GM06990 (cell line): Measurements from ENCODE around the gene OR10C1.

Experiments
- DNase-seq: peaks from one replicate; pipeline ENCODE4 v3.0.0-alpha.2; 2011; ENCODE audit not compliant: insufficient read length; ENCODE audit errors: extremely low read depth
- H3K27me3 ChIP-seq: replicated peaks from 2 replicates; pipeline ENCODE4 v1.6.0; 2011; ENCODE audit warnings: low read length; ENCODE audit not compliant: control insufficient read depth, insufficient read depth
- H3K36me3 ChIP-seq: 2 replicates; pipeline ENCODE4 v1.5.1; 2011; ENCODE audit warnings: low read length; ENCODE audit not compliant: control insufficient read depth, insufficient read depth
- H3K4me3 ChIP-seq: replicated peaks from 2 replicates; pipeline ENCODE4 v1.5.1; 2011; ENCODE audit warnings: low read depth, mild to moderate bottlenecking, control low read depth, low read length
- CTCF ChIP-seq: IDR thresholded peaks from 2 replicates; pipeline ENCODE4 v1.5.1; 2011; ENCODE audit warnings: low read length, control low read depth, mild to moderate bottlenecking, inconsistent platforms; ENCODE audit not compliant: insufficient read depth, poor library complexity, severe bottlenecking

The OR10C1 gene

DNA sequence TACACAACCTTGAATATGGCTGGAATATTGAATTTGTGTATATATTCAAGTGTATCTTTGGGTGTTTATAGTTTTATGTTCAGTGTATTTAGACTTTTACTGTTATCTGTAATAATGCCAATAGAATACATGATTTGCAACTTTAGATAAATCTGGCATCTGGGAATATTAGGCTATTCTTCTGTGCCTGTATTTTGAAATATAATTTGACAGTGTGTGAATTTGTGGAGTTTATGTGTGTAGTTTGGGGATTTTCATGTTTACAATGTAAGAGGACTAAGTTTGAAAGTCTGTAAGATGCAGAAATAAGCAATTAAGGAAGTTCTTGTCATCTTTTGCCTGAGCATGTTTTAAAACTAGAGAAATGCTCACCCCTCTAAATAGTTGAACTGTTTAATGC lies at the start of gene OR10C1:
OR10C1 (plus strand) TSS at position 301 of the 400 bp plus-strand sequence. CDS start 710 bp downstream, outside the sequence.
- Histone ChIP-seq H3K36me3 (no peaks in the 10 kb centered on the region), H3K4me3 (no peak within 1 kb of the TSS), H3K27me3 (no peaks in the 10 kb centered on the region)
- TF ChIP-seq CTCF, result no peak
- DNase-seq, result no peak

DNA sequence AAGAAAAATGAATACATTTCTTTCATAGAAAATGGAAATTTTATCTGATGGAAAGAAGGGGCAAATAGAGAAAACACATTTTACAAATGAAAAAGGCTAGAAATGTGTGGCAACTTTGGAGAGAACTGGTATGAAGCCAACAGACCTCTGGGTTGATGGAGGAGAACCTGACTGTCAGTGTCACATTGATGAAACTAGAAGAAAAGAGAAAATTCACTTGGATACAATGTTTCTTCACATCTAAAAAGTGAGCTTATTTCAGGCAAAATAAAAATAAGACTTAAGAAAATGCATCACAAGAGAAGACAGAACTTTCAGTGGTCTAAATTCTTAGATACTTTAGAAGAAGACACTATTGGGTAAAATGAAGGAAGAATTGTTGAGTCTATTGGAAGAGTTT lies 43.8 kb upstream of the OR10C1 start, which contains the start of gene OR12D2:
OR12D2 (plus strand) TSS at position 301 of the 400 bp plus-strand sequence. CDS start 1,069 bp downstream, outside the sequence.
- H3K36me3 ChIP-seq, result no peaks in the 10 kb centered on the region
- DNase-seq, result no peak
- H3K4me3 ChIP-seq, result no peak within 1 kb of the TSS
- H3K27me3 ChIP-seq, result no peaks in the 10 kb centered on the region
- TF ChIP-seq CTCF, result no peak

DNA sequence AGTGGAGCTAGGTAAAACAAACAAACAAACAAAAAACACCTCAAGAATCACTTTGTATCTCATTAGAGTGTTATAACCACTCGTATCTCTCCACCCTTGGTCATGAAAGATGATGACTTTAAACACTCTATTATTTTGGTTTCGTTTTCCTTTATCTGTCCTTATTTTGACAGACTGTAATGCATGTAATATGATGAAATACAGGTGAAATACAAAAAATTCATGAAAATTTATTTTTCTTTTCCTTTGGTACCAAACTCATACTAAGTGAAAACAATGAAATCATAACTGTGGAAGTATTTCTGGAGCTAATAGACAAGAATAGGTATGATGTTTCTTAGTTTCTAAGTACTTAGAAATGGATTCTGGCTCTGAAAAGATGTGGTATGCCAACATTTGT lies 39.6 kb upstream of the OR10C1 start:
- H3K27me3 ChIP-seq, result no peaks in the 10 kb centered on the region
- TF ChIP-seq CTCF, result no peak
- H3K36me3 ChIP-seq, result no peaks in the 10 kb centered on the region
- no peak for DNase-seq
- no peak overlapping the region for H3K4me3 ChIP-seq

GRCh38 chr6:29403801-29404200 lies 35.3 kb upstream of the OR10C1 start:
- no peak for DNase-seq
- Histone ChIP-seq H3K36me3 (no peaks in the 10 kb centered on the region), H3K4me3 (no peak overlapping the region), H3K27me3 (no peaks in the 10 kb centered on the region)
- TF ChIP-seq CTCF, result no peak

DNA sequence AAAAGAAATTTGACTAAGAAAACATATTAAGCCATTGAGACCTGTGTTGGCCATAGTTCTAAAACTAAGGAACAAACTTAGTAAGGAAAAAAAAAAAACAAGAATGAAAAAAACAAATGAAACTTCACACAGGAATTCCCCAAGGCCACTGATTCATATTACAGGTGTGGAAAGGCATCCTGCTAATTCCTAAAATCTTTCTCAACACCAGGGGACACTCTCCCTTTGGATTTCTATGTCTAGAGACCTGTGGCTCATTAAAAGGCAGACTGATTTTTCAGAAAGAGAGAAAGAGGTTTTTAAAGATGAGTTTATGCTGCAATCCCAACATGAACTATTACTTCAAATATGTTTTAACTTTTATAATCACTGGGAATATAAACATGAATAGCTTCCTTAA lies 24.5 kb upstream of the OR10C1 start, which contains the start of gene OR12D1:
OR12D1 (plus strand) TSS at position 341 of the 400 bp plus-strand sequence.
- H3K4me3 ChIP-seq, result no peak within 1 kb of the TSS

More for the DNA sequence above, 24.5 kb upstream of the OR10C1 start, which contains the start of gene OR12D1:
- H3K36me3 ChIP-seq, result no peaks in the 10 kb centered on the region
- no peak for TF ChIP-seq CTCF
- DNase-seq, result no peak
- no peaks in the 10 kb centered on the region for H3K27me3 ChIP-seq
